ENCODE data around the gene RALA.
A peak's percentile ranks its signal among the peaks of the same experiment; 100 is the strongest.

Gene RALA

GRCh38 chr7:39614299-39614698 lies 9.1 kb upstream of the RALA start:
- DNase-seq: no peak

GRCh38 chr7:39615350-39615975 lies 7.9 kb upstream of the RALA start:
- no peak for DNase-seq

- peak; percentile 63 for DNase-seq
Observed at GRCh38 chr7:39616138-39616537, 7.2 kb upstream of the RALA start.

DNA sequence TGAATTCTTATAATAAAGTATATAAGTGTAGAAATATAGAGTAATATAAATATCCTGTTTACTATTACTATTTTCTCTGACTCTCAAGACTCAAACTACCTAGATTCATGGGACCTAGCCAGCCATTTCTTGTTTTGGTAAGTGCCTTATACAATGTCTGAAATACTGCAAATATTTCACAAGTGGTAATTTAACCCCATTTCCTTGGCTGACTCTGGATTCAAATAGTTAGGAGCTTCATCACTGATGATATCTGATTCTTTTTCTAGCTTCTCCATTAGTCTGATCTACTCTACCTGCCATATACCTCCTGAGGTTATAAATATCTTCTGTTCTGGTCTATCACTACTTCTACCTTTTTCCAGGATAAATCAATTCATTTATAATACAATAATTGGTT lies 6.4 kb upstream of the RALA start:
- peak; percentile 44 for DNase-seq

DNA sequence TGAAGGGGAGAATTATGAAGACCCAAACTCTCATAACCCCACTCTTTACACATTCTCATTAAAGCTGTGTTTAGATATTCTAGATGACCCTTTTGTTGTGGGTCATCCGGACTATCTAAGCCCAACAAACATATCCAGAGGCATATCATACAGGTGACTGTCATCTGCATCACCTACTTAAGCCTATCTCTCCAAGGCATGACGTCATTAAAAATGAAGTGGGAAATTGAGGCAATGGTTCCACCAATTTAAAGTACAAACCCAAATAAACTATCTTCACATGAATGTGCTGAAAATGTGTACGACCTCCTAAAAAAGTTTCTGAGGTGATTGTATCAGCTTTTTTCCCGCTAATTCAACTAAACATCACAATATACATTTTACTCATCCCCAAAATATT lies 4.5 kb upstream of the RALA start:
- no peak for DNase-seq

DNA sequence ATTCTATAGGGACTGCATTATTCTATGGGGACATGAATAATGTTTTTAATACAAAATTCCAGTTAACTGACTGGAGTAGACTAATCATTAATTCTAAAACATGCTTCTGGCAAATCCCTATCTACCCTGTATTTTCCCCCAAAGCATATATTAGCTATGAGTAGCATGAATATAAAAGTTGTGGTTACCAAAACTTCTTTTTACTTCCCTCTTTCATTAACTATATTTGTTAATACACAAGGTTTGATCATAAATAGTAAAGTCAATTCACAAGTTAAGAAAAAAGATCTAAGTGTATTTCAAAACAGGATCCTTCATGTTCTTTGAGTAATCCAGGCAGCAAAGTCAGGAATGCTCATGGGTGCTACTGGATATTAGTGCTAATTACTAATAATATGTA lies 2.9 kb upstream of the RALA start:
- no peak for DNase-seq

DNA sequence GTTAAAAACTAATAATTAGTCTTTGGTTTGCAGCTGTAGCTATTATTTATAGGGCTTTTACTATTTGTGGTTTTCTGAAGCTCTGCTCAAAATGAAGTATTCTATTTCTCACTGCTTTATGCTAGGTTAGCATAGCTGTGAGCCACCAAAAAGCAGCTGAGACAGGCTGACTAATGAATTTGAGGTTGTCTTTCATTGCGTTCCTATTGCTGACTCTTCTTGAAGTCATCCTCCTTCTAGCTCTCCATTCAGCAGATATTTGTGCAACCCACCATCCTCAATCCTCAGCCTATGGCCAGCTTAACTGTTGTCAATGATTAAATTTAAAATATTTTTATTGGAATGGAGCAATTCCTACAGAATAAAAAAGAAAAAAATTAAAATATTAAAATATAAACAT lies 2.1 kb upstream of the RALA start:
- DNase-seq: peak; percentile 77

DNA sequence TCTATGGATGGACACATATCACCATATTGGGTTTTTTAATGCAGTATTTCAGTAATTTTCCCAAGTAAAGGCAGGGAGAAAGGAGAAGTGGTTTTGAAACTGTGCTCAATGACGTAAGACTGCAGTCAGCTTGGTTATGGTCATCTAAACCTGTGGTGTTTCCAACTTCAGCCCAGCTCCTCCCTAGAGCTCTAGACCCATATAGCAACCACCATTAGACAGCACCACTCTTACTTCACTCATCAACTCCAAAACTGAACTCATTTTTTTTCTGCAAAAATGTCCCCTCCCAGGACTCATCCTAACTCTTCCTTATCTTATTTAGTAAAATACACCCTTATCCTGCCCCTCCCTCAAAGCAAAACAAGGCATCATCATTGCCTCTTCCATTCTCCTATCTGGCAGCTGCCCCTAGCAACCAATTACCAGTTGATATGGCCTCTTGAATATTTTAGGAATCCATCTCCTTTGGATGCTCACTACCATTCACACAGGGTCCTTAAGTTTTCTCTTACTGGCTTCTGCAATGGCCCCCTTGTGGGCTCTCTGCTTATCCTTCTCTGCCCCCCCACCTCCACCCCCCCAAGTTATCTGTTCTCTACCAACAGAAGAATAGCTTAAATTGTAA lies 1.5 kb upstream of the RALA start:
- peak; percentile 42 for DNase-seq

DNA sequence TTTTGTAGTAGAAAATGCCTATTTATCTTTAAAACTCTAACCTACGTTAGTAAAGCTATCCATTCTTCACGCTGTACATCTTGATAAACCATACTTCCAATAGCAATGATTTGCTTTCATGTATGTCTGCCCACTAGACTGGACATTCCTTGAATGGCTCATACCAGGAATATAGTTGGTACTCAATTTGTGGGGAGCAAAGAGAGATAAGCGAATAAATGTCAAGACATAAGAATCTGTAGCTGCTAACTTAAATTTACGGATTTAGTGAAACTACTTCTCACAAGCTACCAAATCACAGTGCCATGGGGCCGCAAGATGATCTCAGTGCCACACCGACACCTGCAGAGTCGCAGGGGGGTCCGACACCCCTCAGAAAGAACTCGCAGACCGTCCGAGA lies 763 bp upstream of the RALA start:
- no peak for DNase-seq

DNA sequence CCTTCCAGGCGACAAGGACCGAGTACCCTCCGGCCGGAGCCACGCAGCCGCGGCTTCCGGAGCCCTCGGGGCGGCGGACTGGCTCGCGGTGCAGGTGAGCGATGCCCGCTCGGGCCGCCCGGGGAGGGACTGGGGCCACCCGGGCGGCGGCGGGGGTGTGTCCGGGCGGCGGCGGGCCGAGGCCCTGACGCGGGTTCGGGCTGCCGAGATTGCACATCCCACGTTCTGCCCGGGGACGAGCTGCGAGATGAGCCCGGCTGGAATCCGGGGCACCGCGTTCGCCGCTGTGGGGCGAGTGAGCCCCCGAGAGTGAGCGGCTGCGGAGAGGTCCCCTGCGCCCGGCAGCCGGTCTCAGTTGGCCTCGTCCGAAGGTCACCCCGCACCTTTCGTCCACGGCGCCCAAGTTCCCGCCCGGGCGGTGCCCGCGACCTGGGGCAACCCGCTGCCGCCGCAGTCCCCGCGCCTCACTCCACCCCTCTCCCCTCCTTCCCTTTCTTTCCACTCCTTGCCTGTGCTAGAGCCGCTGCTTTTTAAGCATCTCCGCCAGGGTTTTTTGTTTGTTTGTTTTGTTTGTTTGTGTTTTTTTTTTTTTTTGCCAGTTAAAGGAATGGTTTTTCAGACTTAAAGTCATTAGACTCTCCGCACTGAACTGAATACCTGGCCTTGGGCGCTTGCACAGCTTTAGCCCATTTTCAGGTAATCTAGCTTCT lies 515 bp downstream of the RALA start:
- no peak for DNase-seq

DNA sequence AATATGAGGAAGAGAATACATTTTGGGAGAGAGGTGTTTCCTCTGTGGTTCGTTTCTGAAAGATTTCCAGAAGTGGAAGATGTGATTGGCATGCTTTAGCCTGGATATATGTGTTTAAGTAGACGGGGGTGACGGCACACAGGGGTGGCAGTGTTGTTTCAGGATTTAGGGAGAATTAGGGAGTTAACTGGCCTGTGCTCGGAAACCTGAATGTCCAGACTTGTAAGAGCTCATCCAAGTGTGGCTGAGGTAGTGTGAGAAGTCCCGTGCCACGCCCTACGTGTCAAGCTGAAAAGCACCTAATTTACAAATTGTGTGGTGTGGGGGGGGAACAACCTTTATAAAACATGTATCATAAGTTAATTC lies 1.1 kb downstream of the RALA start:
- no peak for DNase-seq

- no peak for DNase-seq
Observed at GRCh38 chr7:39624935-39625694, 1.7 kb downstream of the RALA start.

- no peak for DNase-seq
Observed at GRCh38 chr7:39631736-39632308, 8.4 kb downstream of the RALA start.

DNA sequence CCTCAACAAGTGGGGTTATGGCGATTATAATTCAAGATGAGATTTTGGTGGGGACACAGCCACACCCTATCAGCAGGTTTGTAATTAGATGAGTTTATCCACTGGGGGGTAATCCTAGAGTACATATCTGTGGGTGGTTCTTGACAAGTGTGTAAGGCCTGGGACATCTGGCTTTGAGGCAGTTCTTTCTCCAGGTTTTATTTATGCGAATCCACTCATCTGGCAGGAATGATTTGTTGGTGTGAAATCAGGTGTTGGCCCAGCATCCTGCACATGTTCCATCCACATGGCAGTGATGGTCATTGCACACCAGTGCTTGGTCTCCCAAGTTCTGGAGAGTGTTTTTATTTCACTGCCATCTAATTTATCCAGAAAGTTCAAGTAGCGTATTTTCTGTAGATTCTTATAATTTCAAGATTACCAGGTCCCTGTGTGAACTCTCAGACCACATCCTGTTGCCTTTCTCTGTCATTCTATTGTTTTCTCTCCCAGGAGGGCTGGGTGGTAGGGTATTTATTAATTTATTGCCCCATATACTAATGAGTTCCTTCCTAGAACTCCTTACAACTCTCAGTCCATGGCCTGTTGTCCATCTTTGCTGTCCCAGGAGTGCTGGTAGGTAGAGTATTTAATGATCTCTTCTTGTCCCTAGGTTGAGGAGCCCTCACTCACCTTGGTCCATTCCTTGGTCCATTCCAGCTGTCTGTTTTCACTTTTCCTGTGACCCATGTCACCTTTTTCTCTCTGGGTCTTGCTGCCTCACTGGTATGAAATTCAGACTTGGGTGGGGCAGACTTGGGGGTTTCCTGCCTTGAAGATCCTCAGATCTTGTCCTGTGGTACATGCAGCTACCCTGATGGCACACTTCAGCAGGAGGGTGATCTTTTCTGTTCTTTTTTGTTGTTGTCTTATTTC lies 10.4 kb downstream of the RALA start:
- DNase-seq: no peak

GRCh38 chr7:39634478-39634805 lies 11.1 kb downstream of the RALA start:
- no peak for DNase-seq

DNA sequence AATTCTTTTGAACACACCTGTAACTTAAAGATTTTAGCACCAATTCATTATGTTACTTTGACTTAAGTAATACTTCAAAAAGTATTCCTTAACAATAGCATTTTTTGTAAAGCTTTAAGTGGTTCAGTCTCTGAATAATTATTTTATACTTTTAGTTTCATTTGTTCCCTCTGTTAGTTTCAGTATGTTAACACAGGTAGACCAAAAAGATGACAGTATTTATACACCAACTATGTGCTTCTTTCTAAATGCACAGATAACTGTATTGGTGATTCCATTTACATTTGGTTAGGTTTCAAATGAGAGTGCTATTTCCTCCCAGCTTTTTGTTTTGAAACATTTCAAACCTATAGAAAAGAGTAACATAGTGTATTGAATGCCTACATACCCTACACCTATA lies 14.0 kb downstream of the RALA start:
- no peak for DNase-seq

DNA sequence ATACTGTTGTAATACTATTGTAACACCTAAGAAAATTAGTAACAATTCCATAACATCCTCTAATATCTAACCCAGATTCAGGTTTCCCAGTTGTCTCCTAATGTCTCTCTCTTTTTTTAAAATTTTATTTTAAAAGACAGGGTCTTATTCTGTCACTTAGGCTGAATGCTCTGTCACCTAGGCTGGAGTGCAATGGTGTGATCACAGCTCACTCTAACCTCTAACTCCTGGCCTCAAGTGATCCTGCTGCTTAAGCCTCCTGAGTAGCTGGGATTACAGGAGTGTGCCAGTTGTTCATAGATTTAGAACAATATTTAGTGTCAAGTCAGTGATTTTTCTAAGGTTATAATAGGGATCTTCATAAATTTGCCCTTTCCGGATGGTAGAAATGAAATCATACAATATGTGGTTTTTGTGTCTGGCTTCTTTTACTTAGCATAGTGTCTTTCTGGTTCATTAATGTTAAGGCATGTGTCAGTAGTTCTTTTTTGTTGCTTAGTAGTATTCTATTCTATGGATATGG lies 14.7 kb downstream of the RALA start:
- DNase-seq: no peak

GRCh38 chr7:39642896-39643295 lies 19.5 kb downstream of the RALA start:
- DNase-seq: no peak

GRCh38 chr7:39644170-39644569 lies 20.8 kb downstream of the RALA start:
- DNase-seq: peak; percentile 88

GRCh38 chr7:39645482-39646407 lies 22.4 kb downstream of the RALA start:
- peak; percentile 44 for DNase-seq

DNA sequence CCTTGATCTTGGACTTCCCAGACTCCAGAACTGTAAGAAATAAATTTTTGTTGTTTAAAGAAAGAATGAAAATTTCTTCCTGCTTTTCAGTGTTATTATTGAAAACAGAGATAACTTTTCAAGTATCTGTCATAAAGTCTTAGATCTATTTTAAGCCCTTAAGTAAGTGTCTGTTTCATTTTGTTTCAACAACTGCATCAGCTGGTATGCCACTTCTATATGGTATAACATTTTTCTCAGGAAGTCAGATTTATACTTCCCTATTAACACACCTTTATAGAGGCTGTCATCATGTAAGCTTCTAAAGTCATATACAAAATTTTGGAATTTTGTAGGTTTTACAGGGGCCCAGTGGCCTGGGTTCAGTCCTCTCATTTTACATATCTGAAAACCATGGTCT lies 24.4 kb downstream of the RALA start:
- no peak for DNase-seq
